A549 (cell line): ENCODE data around the gene XYLT1. TPM values are rescaled to one million over a fixed set of nuclear protein-coding genes. Genes with fewer than 3 reads are reported as not detected.

Source experiments
- ATAC-seq, 2 experiments: fragments of 200-7000 bp in 1 of 2; fragments of >200 bp in 1 of 2; cut with Nextera tagmentation in 1 of 2; cut with Tn5 transposase in 1 of 2; 3 replicates each; pipeline versions ENCODE4 v1.8.0 to v1.9.1; 2018 to 2020; ENCODE audit warnings: mild to moderate bottlenecking in 1 of 2, moderate library complexity in 1 of 2
- CTCF ChIA-PET: fragments of 300-600 bp; sonication (Branson Sonifier 250); formaldehyde crosslinking; extraction: SDS; loops from one replicate; lab custom pipeline; 2021; ENCODE audit warnings: antibody characterized with exemption, inconsistent platforms; lab: Yijun Ruan, JAX
- POLR2A ChIA-PET: fragments of 350-600 bp; formaldehyde crosslinking; extraction: SDS; loops from one replicate; lab custom pipeline; 2021; ENCODE audit warnings: antibody characterized with exemption, inconsistent platforms; lab: Yijun Ruan, JAX
- DNase-seq, 2 experiments: peaks; one replicate each; pipeline versions ENCODE4 v3.0.0 to v3.0.0-alpha.2; 2011 to 2016; ENCODE audit warnings: low read depth in 1 of 2, low spot score in 1 of 2
- FAIRE-seq: peaks from 2 replicates; lab custom pipeline; 2011; peaks lifted over from hg19 to GRCh38; lab: Jason Lieb, UNC
- H3K27ac ChIP-seq, 2 experiments: fragments of >200 bp; sonication (Bioruptor Twin); formaldehyde crosslinking; 3 replicates each; pipeline ENCODE4 v1.5.1; 2016 to 2017
- H3K4me1 ChIP-seq: fragments of >200 bp; sonication (Bioruptor Twin); formaldehyde crosslinking; 3 replicates; pipeline ENCODE4 v1.6.1; 2016
- H3K4me2 ChIP-seq: fragments of >200 bp; sonication (Bioruptor Twin); formaldehyde crosslinking; 3 replicates; pipeline ENCODE4 v1.6.1; 2016
- H3K4me3 ChIP-seq: fragments of >200 bp; sonication (Bioruptor Twin); formaldehyde crosslinking; 3 replicates; pipeline ENCODE4 v1.5.1; 2016
- H3K9me3 ChIP-seq: fragments of >200 bp; sonication (Bioruptor Twin); formaldehyde crosslinking; 3 replicates; pipeline ENCODE4 v1.6.1; 2016
- BCL3 ChIP-seq: fragments of >200 bp; sonication (Bioruptor Twin); formaldehyde crosslinking; IDR thresholded peaks from 3 replicates; pipeline ENCODE4 v1.6.1; 2016
- BHLHE40 ChIP-seq: IDR thresholded peaks from 2 replicates; pipeline ENCODE4 v1.6.1; 2012; ENCODE audit warnings: low read depth, low read length, inconsistent platforms
- CEBPB ChIP-seq, 2 experiments: fragments of >200 bp in 1 of 2; sonication (Bioruptor Twin) in 1 of 2; formaldehyde crosslinking in 1 of 2; IDR thresholded peaks; 2 replicates each; pipeline ENCODE4 v1.6.1; 2012 to 2016
- CHD2 ChIP-seq: fragments of 150-350 bp; IDR thresholded peaks from 2 replicates; pipeline ENCODE4 v1.6.1; 2014; ENCODE audit warnings: low read length; ENCODE audit not compliant: partially characterized antibody
- CHD4 ChIP-seq: fragments of 200-600 bp; sonication (generic); IDR thresholded peaks from 2 replicates; pipeline ENCODE4 v1.6.1; 2016; ENCODE audit warnings: antibody characterized with exemption, mild to moderate bottlenecking, borderline replicate concordance
- CTCF ChIP-seq: fragments of >200 bp; sonication (Bioruptor Twin); formaldehyde crosslinking; IDR thresholded peaks from 3 replicates; pipeline ENCODE4 v1.5.1; 2016
- E2F6 ChIP-seq: IDR thresholded peaks from 2 replicates; pipeline ENCODE4 v1.6.1; 2012; ENCODE audit warnings: low read depth, borderline replicate concordance
- EHF ChIP-seq: fragments of 250-450 bp; sonication (Bioruptor Pico); IDR thresholded peaks from 2 replicates; pipeline ENCODE4 v1.5.0; 2020; ENCODE audit warnings: mild to moderate bottlenecking
- EP300 ChIP-seq, 2 experiments: fragments of >200 bp; sonication (Bioruptor Twin); formaldehyde crosslinking; IDR thresholded peaks; 2 replicates in 1 of 2; 3 replicates in 1 of 2; pipeline ENCODE4 v1.6.1; 2016 to 2017
- HDAC2 ChIP-seq: fragments of 200-600 bp; sonication (generic); IDR thresholded peaks from 2 replicates; pipeline ENCODE4 v1.6.1; 2016
- HEYL ChIP-seq: fragments of 250-450 bp; sonication (Bioruptor Pico); IDR thresholded peaks from 2 replicates; pipeline ENCODE4 v1.8.0; 2021; ENCODE audit warnings: mild to moderate bottlenecking, moderate library complexity
- HOXB13 ChIP-seq: fragments of 250-450 bp; sonication (Bioruptor Pico); IDR thresholded peaks from 2 replicates; pipeline ENCODE4 v1.5.0; 2020; ENCODE audit warnings: low read depth, mild to moderate bottlenecking, moderate library complexity
- HOXB5 ChIP-seq: fragments of 250-450 bp; sonication (Bioruptor Pico); IDR thresholded peaks from 2 replicates; pipeline ENCODE4 v1.5.0; 2020; ENCODE audit warnings: mild to moderate bottlenecking, moderate library complexity
- KDM1A ChIP-seq: fragments of 200-600 bp; sonication (generic); IDR thresholded peaks from 2 replicates; pipeline ENCODE4 v1.6.1; 2016; ENCODE audit warnings: low read depth, mild to moderate bottlenecking
- MAFK ChIP-seq: fragments of 450-650 bp; IDR thresholded peaks from 2 replicates; pipeline ENCODE4 v1.6.1; 2014; ENCODE audit not compliant: partially characterized antibody
- NFE2L2 ChIP-seq: fragments of 150-350 bp; conservative IDR thresholded peaks from 2 replicates; pipeline ENCODE4 v1.6.1; 2014; ENCODE audit warnings: low read length
- NPAS2 ChIP-seq: fragments of 250-450 bp; sonication (Bioruptor Pico); IDR thresholded peaks from 2 replicates; pipeline ENCODE4 v1.8.0; 2022; ENCODE audit warnings: mild to moderate bottlenecking, moderate library complexity, borderline replicate concordance
- NR3C1 ChIP-seq: fragments of >200 bp; sonication (Bioruptor Twin); formaldehyde crosslinking; IDR thresholded peaks from 3 replicates; pipeline ENCODE4 v1.6.1; 2017
- RCOR1 ChIP-seq: fragments of 150-350 bp; IDR thresholded peaks from 2 replicates; pipeline ENCODE4 v1.6.1; 2014; ENCODE audit warnings: antibody characterized with exemption, low read length, low read depth
- SREBF2 ChIP-seq: fragments of 450-650 bp; IDR thresholded peaks from 2 replicates; pipeline ENCODE4 v1.6.1; 2014; ENCODE audit warnings: mild to moderate bottlenecking, moderate library complexity
- TFCP2L1 ChIP-seq: fragments of 250-450 bp; sonication (Bioruptor Pico); IDR thresholded peaks from 2 replicates; pipeline ENCODE4 v1.5.0; 2021; ENCODE audit warnings: mild to moderate bottlenecking
- USF2 ChIP-seq: fragments of 450-650 bp; IDR thresholded peaks from 2 replicates; pipeline ENCODE4 v1.6.1; 2014; ENCODE audit warnings: antibody characterized with exemption
- WGBS: methylation state at CpG from one replicate; pipeline ENCODE4 v1.1.6; 2017; ENCODE audit errors: missing lambda C conversion rate; 5-methylcytosine and 5-hydroxymethylcytosine counted together
- polyA plus RNA-seq, 4 experiments: library from polyadenylated mRNA; depleted of rRNA in 3 of 4; stranded (reverse); fragments of >200 nt; fragmentation: RNase III in 1 of 4; extraction: RNeasy Plus Mini Kit Qiagen cat#74134 plus additional on column Dnase treatment in 1 of 4; gene quantifications; 2 replicates in 3 of 4; 3 replicates in 1 of 4; pipeline ENCODE4 v1.2.3, GENCODE V29; 2011 to 2017

XYLT1 gene
- polyA plus RNA-seq, 2 of the 4 experiments (the other 2 are of a cell fraction): 0.78 to 0.88 TPM

GRCh38 chr16:17313085-17313611, 157.6 kb downstream of the XYLT1 start:
- Histone ChIP-seq H3K9me3 (no peaks in the 10 kb centered on the region), H3K27ac (no peak overlapping the region), H3K4me2 (no peak overlapping the region), H3K4me3 (no peak overlapping the region), H3K4me1 (0 out of 3 replicates have a peak, but pooled peaks cover 5% of the 10 kb centered on the region)
- 24% methylated on average over 4 of the region's 4 CpGs for WGBS
- DNase-seq (no peak), ATAC-seq (no peak), FAIRE-seq (no peak)
- ChIA-PET CTCF (no interaction called here), POLR2A (no interaction called here)
- TF ChIP-seq EHF (CRISPR knock-in tag) (no peak), CHD4 (no peak), BHLHE40 (no peak), RCOR1 (no peak), MAFK (no peak), SREBF2 (no peak), NFE2L2 (no peak), TFCP2L1 (CRISPR knock-in tag) (no peak), NR3C1 (no peak), HOXB13 (CRISPR knock-in tag) (no peak)

GRCh38 chr16:17312094-17312710, 158.6 kb downstream of the XYLT1 start:
- FAIRE-seq (no peak), DNase-seq (no peak), ATAC-seq (peak in 1 of 2 experiments; percentile 42; a peak in 2 of 6 replicates)
- 23% methylated on average over 8 of the region's 8 CpGs for WGBS
- TF ChIP-seq E2F6: no peak
- no peak for TF ChIP-seq BCL3
- no peak for TF ChIP-seq KDM1A
- no peak for TF ChIP-seq CTCF
- TF ChIP-seq CEBPB (IDR thresholded peaks at IDR 0.05): no peak
- no peak for TF ChIP-seq HOXB5 (CRISPR knock-in tag)
- TF ChIP-seq USF2: no peak
- TF ChIP-seq HEYL: no peak
- TF ChIP-seq EP300 (IDR thresholded peaks at IDR 0.05): no peak
- TF ChIP-seq EHF (CRISPR knock-in tag): no peak
- no peak for TF ChIP-seq HDAC2
- no peak for TF ChIP-seq NPAS2 (CRISPR knock-in tag)
- no peak for TF ChIP-seq CHD2
- Histone ChIP-seq H3K4me1 (0 out of 3 replicates have a peak, but pooled peaks cover 4% of the 10 kb centered on the region), H3K27ac (no peak overlapping the region), H3K4me3 (no peak overlapping the region), H3K4me2 (no peak overlapping the region), H3K9me3 (no peaks in the 10 kb centered on the region)
- CTCF ChIA-PET: no interaction called here
- POLR2A ChIA-PET: no interaction called here
